HG03097 (cell line): ENCODE results near the gene CPEB4.

Source experiments
- ATAC-seq: cut with Tn5 transposase; IDR thresholded peaks from one replicate; pipeline ENCODE4 v1.9.1; 2021; ENCODE audit not compliant: unreplicated experiment, low FRiP score

CPEB4 gene

GRCh38 chr5:173941102-173941501 is 53.0 kb downstream of the CPEB4 start:
- ATAC-seq, result no peak

- no peak for ATAC-seq
Observed at GRCh38 chr5:173941758-173942401, 53.7 kb downstream of the CPEB4 start.

- no peak for ATAC-seq
Observed at GRCh38 chr5:173944511-173944910, 56.4 kb downstream of the CPEB4 start.

GRCh38 chr5:173945160-173945559 is 57.0 kb downstream of the CPEB4 start:
- ATAC-seq, result no peak

GRCh38 chr5:173946323-173946722 is 58.2 kb downstream of the CPEB4 start:
- ATAC-seq, result no peak

GRCh38 chr5:173950829-173951228 is 62.7 kb downstream of the CPEB4 start:
- ATAC-seq, result no peak

GRCh38 chr5:173953528-173954090 is 65.5 kb downstream of the CPEB4 start:
- ATAC-seq, result no peak

GRCh38 chr5:173954671-173955521 is 66.7 kb downstream of the CPEB4 start:
- ATAC-seq, result no peak

GRCh38 chr5:173960986-173961385 is 72.8 kb downstream of the CPEB4 start:
- ATAC-seq, result no peak

- no peak for ATAC-seq
Observed at GRCh38 chr5:173961418-173961817, 73.3 kb downstream of the CPEB4 start.

GRCh38 chr5:173962436-173962972 is 74.4 kb downstream of the CPEB4 start:
- no peak for ATAC-seq

- ATAC-seq, result no peak
Observed at GRCh38 chr5:173963182-173963838, 75.2 kb downstream of the CPEB4 start.

GRCh38 chr5:173963867-173964441 is 75.8 kb downstream of the CPEB4 start:
- no peak for ATAC-seq

GRCh38 chr5:173964506-173964905 is 76.4 kb downstream of the CPEB4 start:
- no peak for ATAC-seq

- ATAC-seq, result no peak
Observed at GRCh38 chr5:173967241-173967640, 79.1 kb downstream of the CPEB4 start.

- no peak for ATAC-seq
Observed at GRCh38 chr5:173968154-173968797, 80.1 kb downstream of the CPEB4 start.

- ATAC-seq, result no peak
Observed at GRCh38 chr5:173969167-173970049, 81.3 kb downstream of the CPEB4 start.

- no peak for ATAC-seq
Observed at GRCh38 chr5:173970878-173971650, 82.9 kb downstream of the CPEB4 start.
